ENCODE measurements around the gene KIF24. TPM values are rescaled to one million over a fixed set of nuclear protein-coding genes. Genes with fewer than 3 reads are reported as not detected.
"Not testable (repeated sequence)": the region's sequence is repeated elsewhere in the genome, so short reads cannot be mapped to it uniquely, and the experiment has no call there.

KIF24 gene
- total RNA-seq, 1 experiment from 2014 or later, result 1.5 TPM

DNA sequence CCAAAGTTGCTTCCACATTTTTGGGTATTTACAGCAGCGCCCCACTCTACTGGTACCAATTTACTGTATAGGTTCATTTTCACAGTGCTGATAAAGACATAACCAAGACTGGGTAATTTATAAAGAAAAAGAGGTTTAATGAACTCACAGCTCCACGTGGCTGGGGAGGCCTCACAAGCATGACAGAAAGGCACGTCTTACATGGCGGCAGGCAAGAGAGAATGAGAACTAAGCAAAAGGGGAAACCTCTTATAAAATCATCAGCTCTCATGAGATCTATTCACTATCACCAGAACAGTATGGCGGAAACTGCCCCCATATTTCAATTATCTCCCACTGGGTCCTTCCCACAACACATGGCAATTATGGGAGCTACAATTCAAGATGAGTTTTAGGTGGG, 39.7 kb upstream of the KIF24 start:
- in situ Hi-C loops (cut with HindIII; ENCODE audit: low pct_unique_long_range_greater_than_20kb, low sequenced_read_pairs); DNase-seq (ENCODE audit: low read depth): not testable (repeated sequence)

- DNase-seq (ENCODE audit: low read depth); in situ Hi-C loops (cut with HindIII; ENCODE audit: low pct_unique_long_range_greater_than_20kb, low sequenced_read_pairs): not testable (repeated sequence)
Measured at GRCh38 chr9:34367751-34368410, 38.8 kb upstream of the KIF24 start.

DNA sequence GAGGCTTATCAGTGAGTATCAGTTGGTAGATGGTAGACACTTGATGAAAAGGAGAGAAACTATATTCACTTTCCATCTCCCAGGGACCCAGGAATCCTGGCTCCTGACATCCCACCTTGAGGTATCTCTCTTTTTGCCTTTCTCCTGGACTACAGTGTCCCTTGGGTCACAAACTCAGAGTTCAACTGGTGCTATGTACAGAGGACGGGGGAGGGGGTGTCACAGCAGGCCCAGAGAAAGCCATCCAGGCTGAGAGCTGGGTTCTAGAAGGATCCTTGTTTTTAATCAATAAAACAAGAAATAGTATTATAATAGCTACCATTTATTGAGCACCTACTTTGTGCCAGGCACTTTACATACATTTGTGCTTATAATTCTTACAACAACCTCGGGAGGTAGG, 37.3 kb upstream of the KIF24 start:
- DNase-seq (ENCODE audit: low read depth), result no peak
- in situ Hi-C loops (cut with HindIII; ENCODE audit: low pct_unique_long_range_greater_than_20kb, low sequenced_read_pairs), result no loop called here

GRCh38 chr9:34365282-34365681, 36.2 kb upstream of the KIF24 start:
- in situ Hi-C loops (cut with HindIII; ENCODE audit: low pct_unique_long_range_greater_than_20kb, low sequenced_read_pairs), result no loop called here
- DNase-seq (ENCODE audit: low read depth), result no peak

GRCh38 chr9:34363619-34364351, 34.7 kb upstream of the KIF24 start:
- in situ Hi-C loops (cut with HindIII; ENCODE audit: low pct_unique_long_range_greater_than_20kb, low sequenced_read_pairs), result no loop called here
- no peak for DNase-seq (ENCODE audit: low read depth)

GRCh38 chr9:34362614-34363214, 33.6 kb upstream of the KIF24 start:
- in situ Hi-C loops (cut with HindIII; ENCODE audit: low pct_unique_long_range_greater_than_20kb, low sequenced_read_pairs), result no loop called here
- no peak for DNase-seq (ENCODE audit: low read depth)

DNA sequence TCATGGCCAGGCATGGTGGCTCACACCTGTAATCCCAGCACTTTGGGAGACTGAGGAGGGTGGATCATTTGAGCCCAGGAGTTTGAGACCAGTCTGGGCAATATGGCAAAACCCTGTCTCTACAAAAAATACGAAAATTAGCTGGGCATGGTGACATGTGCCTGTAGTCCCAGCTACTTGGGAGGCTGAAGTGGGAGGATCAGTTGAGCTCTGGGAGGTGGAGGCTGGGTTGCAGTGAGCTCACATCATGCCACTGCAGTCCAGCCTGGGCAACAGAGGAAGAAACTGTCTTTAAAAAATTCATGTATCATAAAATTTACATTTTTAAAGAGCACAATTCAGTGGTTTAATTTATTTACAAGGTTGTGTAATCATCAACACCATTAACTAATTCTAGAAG, 23.9 kb upstream of the KIF24 start:
- in situ Hi-C loops (cut with HindIII; ENCODE audit: low pct_unique_long_range_greater_than_20kb, low sequenced_read_pairs); DNase-seq (ENCODE audit: low read depth): not testable (repeated sequence)

DNA sequence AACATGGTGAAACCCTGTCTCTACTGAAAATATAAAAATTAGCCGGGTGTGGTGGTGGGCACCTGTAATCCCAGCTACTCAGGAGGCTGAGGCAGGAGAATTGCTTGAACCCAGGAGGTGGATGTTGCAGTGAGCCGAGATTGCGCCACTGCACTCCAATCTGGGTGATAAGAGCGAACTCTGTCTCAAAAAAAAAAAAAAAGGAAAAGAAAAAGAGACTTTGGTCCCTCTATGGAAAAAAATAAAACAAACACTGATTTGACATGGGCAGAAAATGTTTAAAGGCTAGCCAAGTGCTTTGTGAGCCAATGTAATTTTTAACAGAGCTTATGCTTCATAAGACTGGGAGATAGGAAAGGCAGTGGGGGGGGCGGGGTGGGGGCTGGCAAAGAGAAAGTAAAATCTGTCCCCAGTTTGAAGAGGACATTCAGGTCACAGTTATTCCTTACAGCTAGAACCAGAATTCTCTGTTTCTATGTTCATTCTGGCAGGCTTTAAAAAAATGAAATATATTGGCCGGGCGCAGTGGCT, 23.1 kb upstream of the KIF24 start:
- in situ Hi-C loops (cut with HindIII; ENCODE audit: low pct_unique_long_range_greater_than_20kb, low sequenced_read_pairs); DNase-seq (ENCODE audit: low read depth): not testable (repeated sequence)

GRCh38 chr9:34349324-34349723, 20.3 kb upstream of the KIF24 start:
- in situ Hi-C loops (cut with HindIII; ENCODE audit: low pct_unique_long_range_greater_than_20kb, low sequenced_read_pairs), result no loop called here
- no peak for DNase-seq (ENCODE audit: low read depth)

- DNase-seq (ENCODE audit: low read depth), result no peak
- in situ Hi-C loops (cut with HindIII; ENCODE audit: low pct_unique_long_range_greater_than_20kb, low sequenced_read_pairs), result no loop called here
Measured at GRCh38 chr9:34347800-34348158, 18.7 kb upstream of the KIF24 start.

- in situ Hi-C loops (cut with HindIII; ENCODE audit: low pct_unique_long_range_greater_than_20kb, low sequenced_read_pairs), result no loop called here
- DNase-seq (ENCODE audit: low read depth), result no peak
Measured at GRCh38 chr9:34346873-34347799, 18.1 kb upstream of the KIF24 start.

- no peak for DNase-seq (ENCODE audit: low read depth)
- in situ Hi-C loops (cut with HindIII; ENCODE audit: low pct_unique_long_range_greater_than_20kb, low sequenced_read_pairs), result no loop called here
Measured at GRCh38 chr9:34343605-34344004, 14.5 kb upstream of the KIF24 start.

- no peak for DNase-seq (ENCODE audit: low read depth)
- in situ Hi-C loops (cut with HindIII; ENCODE audit: low pct_unique_long_range_greater_than_20kb, low sequenced_read_pairs), result no loop called here
Measured at GRCh38 chr9:34343090-34343489, 14.0 kb upstream of the KIF24 start.

GRCh38 chr9:34341659-34342295, 12.7 kb upstream of the KIF24 start:
- no peak for DNase-seq (ENCODE audit: low read depth)
- in situ Hi-C loops (cut with HindIII; ENCODE audit: low pct_unique_long_range_greater_than_20kb, low sequenced_read_pairs), result no loop called here

- in situ Hi-C loops (cut with HindIII; ENCODE audit: low pct_unique_long_range_greater_than_20kb, low sequenced_read_pairs), result no loop called here
Measured at GRCh38 chr9:34338665-34339385, 9.8 kb upstream of the KIF24 start.

GRCh38 chr9:34338079-34338478, 9.0 kb upstream of the KIF24 start:
- DNase-seq (ENCODE audit: low read depth); in situ Hi-C loops (cut with HindIII; ENCODE audit: low pct_unique_long_range_greater_than_20kb, low sequenced_read_pairs): not testable (repeated sequence)

More at GRCh38 chr9:34338665-34339385, 9.8 kb upstream of the KIF24 start:
- no peak for DNase-seq (ENCODE audit: low read depth)

- in situ Hi-C loops (cut with HindIII; ENCODE audit: low pct_unique_long_range_greater_than_20kb, low sequenced_read_pairs), result no loop called here
- no peak for DNase-seq (ENCODE audit: low read depth)
Measured at GRCh38 chr9:34337403-34337802, 8.3 kb upstream of the KIF24 start.
